MM.1S (cell line): Measurements from ENCODE around the gene IVD.

Experiments
- DNase-seq: peaks from one replicate; pipeline ENCODE4 v3.0.0-alpha.2; 2015
- H2AFZ ChIP-seq: fragments of 300-600 bp; sonication (generic); 2 replicates; pipeline ENCODE4 v1.6.0; 2016; ENCODE audit warnings: antibody characterized with exemption, low read length
- H3F3A ChIP-seq: fragments of 300-600 bp; sonication (generic); 2 replicates; pipeline ENCODE4 v1.6.1; 2016; ENCODE audit warnings: mild to moderate bottlenecking, antibody characterized with exemption, low read length, moderate library complexity, mixed read lengths; ENCODE audit not compliant: insufficient read depth
- H3K27ac ChIP-seq: fragments of 300-600 bp; sonication (generic); 2 replicates; pipeline ENCODE4 v1.5.1; 2016; ENCODE audit warnings: mild to moderate bottlenecking, low read length
- H3K27me3 ChIP-seq: fragments of 300-600 bp; sonication (generic); replicated peaks from 2 replicates; pipeline ENCODE4 v1.6.0; 2016; ENCODE audit warnings: low read length; ENCODE audit not compliant: insufficient read depth
- H3K36me3 ChIP-seq: fragments of 300-600 bp; sonication (generic); replicated peaks from 2 replicates; pipeline ENCODE4 v1.6.1; 2016; ENCODE audit warnings: mild to moderate bottlenecking, low read length, mixed read lengths; ENCODE audit not compliant: insufficient read depth
- H3K4me1 ChIP-seq: fragments of 300-600 bp; sonication (generic); 2 replicates; pipeline ENCODE4 v1.6.1; 2016; ENCODE audit warnings: low read length, mixed read lengths
- H3K4me2 ChIP-seq: fragments of 300-600 bp; sonication (generic); 2 replicates; pipeline ENCODE4 v1.6.0; 2016; ENCODE audit warnings: low read depth, low read length
- H3K4me3 ChIP-seq: fragments of 300-600 bp; sonication (generic); 2 replicates; pipeline ENCODE4 v1.5.1; 2016; ENCODE audit warnings: low read length, mixed read lengths
- H3K79me2 ChIP-seq: fragments of 300-600 bp; sonication (generic); 2 replicates; pipeline ENCODE4 v1.6.1; 2016; ENCODE audit warnings: mixed run types, low read length, mixed read lengths
- H3K9ac ChIP-seq: fragments of 300-600 bp; sonication (generic); 2 replicates; pipeline ENCODE4 v1.6.1; 2016; ENCODE audit warnings: low read length, mixed read lengths
- H3K9me2 ChIP-seq: fragments of 300-600 bp; sonication (generic); replicated peaks from 2 replicates; pipeline ENCODE4 v1.6.1; 2016; ENCODE audit warnings: mild to moderate bottlenecking, low read length, mixed read lengths; ENCODE audit not compliant: insufficient read depth
- H3K9me3 ChIP-seq: fragments of 300-600 bp; sonication (generic); replicated peaks from 2 replicates; pipeline ENCODE4 v1.6.1; 2016; ENCODE audit warnings: mild to moderate bottlenecking, low read length, mixed read lengths; ENCODE audit not compliant: insufficient read depth
- H4K20me1 ChIP-seq: fragments of 300-600 bp; sonication (generic); 2 replicates; pipeline ENCODE4 v1.6.1; 2016; ENCODE audit warnings: mild to moderate bottlenecking, low read length, moderate library complexity, mixed read lengths; ENCODE audit not compliant: insufficient read depth
- EZH2 ChIP-seq: fragments of 300-600 bp; sonication (generic); optimal IDR thresholded peaks from 2 replicates; pipeline ENCODE3; 2017; ENCODE audit warnings: low read depth, mild to moderate bottlenecking, antibody characterized with exemption, low read length, mixed read lengths
- EZH2phosphoT487 ChIP-seq: fragments of 300-600 bp; sonication (generic); IDR thresholded peaks from 2 replicates; pipeline ENCODE4 v1.6.1; 2018; ENCODE audit warnings: antibody characterized with exemption, low read length
- TF ChIP-seq, protein P1 (sequence below): fragments of 300-600 bp; sonication (generic); IDR thresholded peaks from 2 replicates; pipeline ENCODE4 v1.5.1; 2016; ENCODE audit warnings: antibody characterized with exemption, low read length, mixed read lengths

IVD gene

DNA sequence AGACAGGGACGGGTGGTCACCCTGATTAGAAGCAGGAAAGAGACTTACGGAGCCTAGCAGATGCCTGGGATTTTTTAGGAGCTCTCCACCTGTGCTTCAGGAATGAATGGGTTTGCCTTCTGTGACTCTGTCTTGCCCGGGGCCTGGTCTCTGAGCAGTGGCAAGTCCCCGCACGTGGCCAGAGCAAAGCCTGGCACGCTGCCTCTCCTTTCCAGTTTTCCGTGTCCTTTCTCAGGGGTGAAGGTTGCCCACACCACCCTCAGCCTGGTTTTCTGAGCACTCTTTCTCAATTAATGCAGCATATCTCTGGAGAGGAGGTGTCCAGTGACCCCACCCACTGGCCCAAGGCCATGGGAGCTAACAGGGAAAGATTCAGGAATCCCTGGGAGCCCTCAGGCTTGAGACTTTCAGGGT lies 50.7 kb downstream of the IVD start:
- no peaks in the 10 kb centered on the region for H3F3A ChIP-seq
- TF ChIP-seq EZH2phosphoT487 (no peak), EZH2 (no peak)
- TF ChIP-seq, protein P1, sequence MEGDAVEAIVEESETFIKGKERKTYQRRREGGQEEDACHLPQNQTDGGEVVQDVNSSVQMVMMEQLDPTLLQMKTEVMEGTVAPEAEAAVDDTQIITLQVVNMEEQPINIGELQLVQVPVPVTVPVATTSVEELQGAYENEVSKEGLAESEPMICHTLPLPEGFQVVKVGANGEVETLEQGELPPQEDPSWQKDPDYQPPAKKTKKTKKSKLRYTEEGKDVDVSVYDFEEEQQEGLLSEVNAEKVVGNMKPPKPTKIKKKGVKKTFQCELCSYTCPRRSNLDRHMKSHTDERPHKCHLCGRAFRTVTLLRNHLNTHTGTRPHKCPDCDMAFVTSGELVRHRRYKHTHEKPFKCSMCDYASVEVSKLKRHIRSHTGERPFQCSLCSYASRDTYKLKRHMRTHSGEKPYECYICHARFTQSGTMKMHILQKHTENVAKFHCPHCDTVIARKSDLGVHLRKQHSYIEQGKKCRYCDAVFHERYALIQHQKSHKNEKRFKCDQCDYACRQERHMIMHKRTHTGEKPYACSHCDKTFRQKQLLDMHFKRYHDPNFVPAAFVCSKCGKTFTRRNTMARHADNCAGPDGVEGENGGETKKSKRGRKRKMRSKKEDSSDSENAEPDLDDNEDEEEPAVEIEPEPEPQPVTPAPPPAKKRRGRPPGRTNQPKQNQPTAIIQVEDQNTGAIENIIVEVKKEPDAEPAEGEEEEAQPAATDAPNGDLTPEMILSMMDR, result no peak
- no peaks in the 10 kb centered on the region for H3K9me2 ChIP-seq
- no peak overlapping the region for H3K4me2 ChIP-seq
- H3K79me2 ChIP-seq, result peaks cover 74% of the 10 kb centered on the region
- no peak overlapping the region for H3K9ac ChIP-seq
- H2AFZ ChIP-seq, result no peak overlapping the region
- no peaks in the 10 kb centered on the region for H3K27me3 ChIP-seq
- no peaks in the 10 kb centered on the region for H3K9me3 ChIP-seq
- H4K20me1 ChIP-seq, result 0 out of 2 replicates have a peak, but pooled peaks cover 3% of the 10 kb centered on the region
- H3K27ac ChIP-seq, result no peak overlapping the region
- H3K4me3 ChIP-seq, result no peak overlapping the region
- H3K4me1 ChIP-seq, result no peaks in the 10 kb centered on the region
- H3K36me3 ChIP-seq, result no peaks in the 10 kb centered on the region
- no peak for DNase-seq

DNA sequence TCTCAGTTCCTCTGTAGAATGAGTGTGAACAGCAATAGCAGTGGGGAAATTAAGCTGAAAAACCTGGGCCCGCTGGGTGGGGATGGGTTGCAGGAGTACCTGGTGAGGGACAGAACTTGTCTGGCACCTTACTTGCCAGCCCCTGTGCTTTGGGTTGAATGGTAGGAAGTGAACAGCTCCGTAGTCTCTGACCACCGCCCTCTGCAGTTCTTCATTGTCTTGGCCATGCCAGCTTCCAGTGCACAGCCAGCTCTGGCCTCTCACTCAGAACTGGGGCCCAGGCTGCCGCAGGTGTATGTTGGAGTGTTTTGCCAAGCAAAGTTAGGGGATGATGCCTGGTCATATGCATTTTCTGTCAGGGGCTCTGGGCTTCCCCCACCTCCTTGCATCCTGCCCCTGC lies 51.1 kb downstream of the IVD start:
- Histone ChIP-seq H3K9me3 (no peaks in the 10 kb centered on the region), H3K9me2 (no peaks in the 10 kb centered on the region), H3F3A (no peaks in the 10 kb centered on the region), H3K4me1 (no peaks in the 10 kb centered on the region), H2AFZ (no peak overlapping the region), H3K27ac (no peak overlapping the region), H3K4me3 (no peak overlapping the region), H3K9ac (no peak overlapping the region), H3K36me3 (no peaks in the 10 kb centered on the region), H4K20me1 (no peaks in the 10 kb centered on the region), H3K27me3 (no peaks in the 10 kb centered on the region), H3K4me2 (no peak overlapping the region), H3K79me2 (peaks cover 69% of the 10 kb centered on the region)
- no peak for DNase-seq
- TF ChIP-seq EZH2phosphoT487 (no peak), EZH2 (no peak)
- TF ChIP-seq, protein P1, result no peak

DNA sequence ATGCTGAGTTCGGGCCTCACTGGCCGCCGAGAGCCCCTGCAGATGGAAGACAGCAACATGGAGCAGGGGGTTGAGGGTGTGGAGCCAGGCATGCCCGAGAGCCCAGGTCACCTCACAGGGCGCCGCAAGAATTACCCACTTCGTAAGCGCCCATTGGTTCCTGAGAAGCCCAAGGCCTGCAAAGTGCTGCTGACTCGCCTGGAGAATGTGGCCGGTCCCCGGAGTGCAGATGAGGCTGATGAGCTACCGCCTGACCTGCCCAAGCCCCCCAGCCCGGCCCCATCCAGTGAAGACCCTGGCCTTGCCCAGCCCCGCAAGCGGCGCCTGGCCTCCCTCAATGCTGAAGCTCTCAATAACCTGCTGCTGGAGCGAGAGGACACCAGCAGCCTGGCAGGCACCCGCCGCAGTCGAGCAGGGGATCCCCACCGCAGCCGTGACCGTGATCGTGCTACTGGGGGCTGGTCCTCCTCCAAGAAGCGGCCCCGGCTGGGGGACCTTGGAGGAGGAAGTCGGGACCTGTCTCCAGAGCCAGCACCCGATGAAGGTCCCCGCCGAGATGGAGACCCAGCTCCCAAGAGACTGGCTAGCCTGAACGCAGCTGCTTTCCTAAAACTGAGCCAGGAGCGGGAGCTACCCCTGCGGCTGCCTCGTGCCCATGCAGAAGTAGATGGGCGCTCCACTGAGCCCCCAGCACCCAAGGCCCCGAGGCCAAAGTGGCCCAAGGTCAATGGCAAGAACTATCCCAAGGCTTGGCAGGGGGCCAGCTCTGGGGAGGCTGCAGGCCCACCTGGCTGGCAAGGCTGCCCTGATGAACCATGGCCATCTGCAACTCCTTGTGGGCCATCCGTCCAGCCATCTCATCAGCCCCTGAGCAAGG lies 53.1 kb downstream of the IVD start:
- no peak for DNase-seq
- H3K4me3 ChIP-seq, result no peak overlapping the region
- TF ChIP-seq EZH2phosphoT487 (no peak), EZH2 (no peak)
- TF ChIP-seq, protein P1, result no peak
- H3K9ac ChIP-seq, result no peak overlapping the region
- H3K9me2 ChIP-seq, result no peaks in the 10 kb centered on the region
- no peaks in the 10 kb centered on the region for H3K36me3 ChIP-seq
- H3K27me3 ChIP-seq, result no peaks in the 10 kb centered on the region
- H2AFZ ChIP-seq, result no peak overlapping the region
- no peak overlapping the region for H3K4me2 ChIP-seq
- H3K79me2 ChIP-seq, result peaks cover 49% of the 10 kb centered on the region
- H3K9me3 ChIP-seq, result no peaks in the 10 kb centered on the region
- no peaks in the 10 kb centered on the region for H4K20me1 ChIP-seq
- no peaks in the 10 kb centered on the region for H3K4me1 ChIP-seq
- no peaks in the 10 kb centered on the region for H3F3A ChIP-seq
- H3K27ac ChIP-seq, result no peak overlapping the region
